ENCODE data around the gene CASZ1.

DNA sequence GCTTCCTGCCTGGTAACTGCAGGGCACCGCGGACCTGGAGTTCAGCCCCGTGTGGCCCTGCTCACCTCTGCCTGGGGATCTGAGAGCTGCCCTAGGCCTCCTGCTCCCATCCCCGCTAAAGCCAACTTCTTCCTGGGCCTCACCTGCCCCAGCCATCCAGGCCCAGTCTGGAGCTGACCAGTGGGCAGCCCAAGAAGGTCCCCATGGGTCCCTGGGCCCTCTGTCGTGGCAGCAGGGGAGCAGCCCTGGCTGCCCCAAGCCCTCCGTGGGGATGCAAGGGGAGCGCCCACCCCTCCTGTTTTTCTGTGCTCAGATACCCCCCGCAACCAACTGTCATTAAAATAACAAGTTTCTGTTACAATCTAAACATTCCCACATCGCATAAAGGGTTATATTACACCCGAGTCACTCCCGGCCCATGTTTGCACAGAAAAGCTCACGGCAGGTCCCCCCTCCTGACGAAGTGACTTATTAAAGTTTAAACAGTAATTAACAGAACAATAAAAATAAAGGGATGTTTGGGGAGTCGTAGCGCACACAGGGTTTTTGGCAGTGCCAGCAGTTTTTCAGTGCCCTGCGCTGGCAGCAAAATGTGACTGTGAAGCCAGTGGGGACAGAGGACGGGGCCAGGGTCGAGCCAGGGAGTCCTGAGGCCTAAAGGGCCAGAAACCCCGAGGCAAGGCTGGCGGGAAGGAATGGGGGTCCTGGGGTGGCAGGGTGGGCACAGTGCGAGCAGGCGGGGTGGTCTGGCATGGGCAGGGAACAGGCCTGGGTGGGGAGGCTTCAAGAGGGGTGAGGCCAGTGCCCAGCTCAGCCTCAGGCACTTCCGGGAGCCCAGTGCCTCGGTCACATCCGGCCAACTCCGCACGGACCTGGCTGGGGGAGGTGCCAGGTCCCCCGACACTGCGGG is 121.5 kb downstream of the CASZ1 start:
- TF ChIP-seq, protein P1, sequence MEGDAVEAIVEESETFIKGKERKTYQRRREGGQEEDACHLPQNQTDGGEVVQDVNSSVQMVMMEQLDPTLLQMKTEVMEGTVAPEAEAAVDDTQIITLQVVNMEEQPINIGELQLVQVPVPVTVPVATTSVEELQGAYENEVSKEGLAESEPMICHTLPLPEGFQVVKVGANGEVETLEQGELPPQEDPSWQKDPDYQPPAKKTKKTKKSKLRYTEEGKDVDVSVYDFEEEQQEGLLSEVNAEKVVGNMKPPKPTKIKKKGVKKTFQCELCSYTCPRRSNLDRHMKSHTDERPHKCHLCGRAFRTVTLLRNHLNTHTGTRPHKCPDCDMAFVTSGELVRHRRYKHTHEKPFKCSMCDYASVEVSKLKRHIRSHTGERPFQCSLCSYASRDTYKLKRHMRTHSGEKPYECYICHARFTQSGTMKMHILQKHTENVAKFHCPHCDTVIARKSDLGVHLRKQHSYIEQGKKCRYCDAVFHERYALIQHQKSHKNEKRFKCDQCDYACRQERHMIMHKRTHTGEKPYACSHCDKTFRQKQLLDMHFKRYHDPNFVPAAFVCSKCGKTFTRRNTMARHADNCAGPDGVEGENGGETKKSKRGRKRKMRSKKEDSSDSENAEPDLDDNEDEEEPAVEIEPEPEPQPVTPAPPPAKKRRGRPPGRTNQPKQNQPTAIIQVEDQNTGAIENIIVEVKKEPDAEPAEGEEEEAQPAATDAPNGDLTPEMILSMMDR (IDR thresholded peaks at IDR 0.05; ENCODE audit: extremely low read depth in 1 of 2, insufficient read depth in 1 of 2, low read depth in 1 of 2, low read length in 2 of 2): no peak
- TF ChIP-seq POLR2A (IDR thresholded peaks at IDR 0.05; ENCODE audit: low read depth, low read length) (no peak), EZH2 (IDR thresholded peaks at IDR 0.05; ENCODE audit: borderline replicate concordance, low read depth, low read length, severe bottlenecking) (no peak), JUN (IDR thresholded peaks at IDR 0.05; ENCODE audit: borderline replicate concordance, insufficient read depth, insufficient read length, low read depth) (no peak), FOS (IDR thresholded peaks at IDR 0.05; ENCODE audit: borderline replicate concordance, insufficient read depth, low read length) (no peak), POLR2AphosphoS5 (IDR thresholded peaks at IDR 0.05; ENCODE audit: insufficient read depth, low read depth, low read length) (no peak)
- TF ChIP-seq, protein P2, sequence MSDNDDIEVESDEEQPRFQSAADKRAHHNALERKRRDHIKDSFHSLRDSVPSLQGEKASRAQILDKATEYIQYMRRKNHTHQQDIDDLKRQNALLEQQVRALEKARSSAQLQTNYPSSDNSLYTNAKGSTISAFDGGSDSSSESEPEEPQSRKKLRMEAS (IDR thresholded peaks at IDR 0.05; ENCODE audit: insufficient read depth, insufficient read length): no peak
